SJSA1 (cell line): ENCODE measurements around the gene COL4A2. TPM values are rescaled to one million over a fixed set of nuclear protein-coding genes. Genes with fewer than 3 reads are reported as not detected.
"Not testable (repeated sequence)": the region's sequence is repeated elsewhere in the genome, so short reads cannot be mapped to it uniquely, and the experiment has no call there.

Experiments
- DNase-seq, 2 experiments: peaks; one replicate each; pipeline ENCODE4 v3.0.0-alpha.2; 2015 to 2020; ENCODE audit warnings: low spot score in 2 of 2, low read depth in 1 of 2
- H3K27ac ChIP-seq: fragments of 250-450 bp; sonication (Bioruptor Pico); 2 replicates; pipeline ENCODE4 v1.5.1; 2020; ENCODE audit warnings: mild to moderate bottlenecking, moderate library complexity
- H3K27me3 ChIP-seq: fragments of 250-450 bp; sonication (Bioruptor Pico); replicated peaks from 2 replicates; pipeline ENCODE4 v1.5.1; 2020; ENCODE audit warnings: mild to moderate bottlenecking, moderate library complexity
- H3K36me3 ChIP-seq: fragments of 250-450 bp; sonication (Bioruptor Pico); 2 replicates; pipeline ENCODE4 v1.5.1; 2020; ENCODE audit warnings: mild to moderate bottlenecking
- H3K4me1 ChIP-seq: fragments of 250-450 bp; sonication (Bioruptor Pico); replicated peaks from 2 replicates; pipeline ENCODE4 v1.6.1; 2021; ENCODE audit warnings: mild to moderate bottlenecking
- H3K4me3 ChIP-seq: fragments of 250-450 bp; sonication (Bioruptor Pico); 2 replicates; pipeline ENCODE4 v1.5.1; 2020; ENCODE audit warnings: mild to moderate bottlenecking
- H3K9me3 ChIP-seq: fragments of 250-450 bp; sonication (Bioruptor Pico); replicated peaks from 2 replicates; pipeline ENCODE4 v1.5.1; 2020; ENCODE audit warnings: mild to moderate bottlenecking
- total RNA-seq: library from RNA; depleted of rRNA; stranded (reverse); fragments of >200 nt; shearing (Covaris generic); gene quantifications from 2 replicates; pipeline ENCODE4 v1.2.3, GENCODE V29; 2014

COL4A2 gene
- total RNA-seq, 1 experiment from 2014 or later, result 741 TPM

GRCh38 chr13:110477706-110478245, 170.7 kb downstream of the COL4A2 start:
- Histone ChIP-seq H3K27me3 (peaks cover 2% of the 10 kb centered on the region; the same call in 1 of the 2 replicates), H3K4me3 (no peak overlapping the region), H3K9me3 (no peaks in the 10 kb centered on the region), H3K36me3 (peaks cover 69% of the 10 kb centered on the region), H3K27ac (no peak overlapping the region), H3K4me1 (no peaks in the 10 kb centered on the region)
- no peak for DNase-seq

DNA sequence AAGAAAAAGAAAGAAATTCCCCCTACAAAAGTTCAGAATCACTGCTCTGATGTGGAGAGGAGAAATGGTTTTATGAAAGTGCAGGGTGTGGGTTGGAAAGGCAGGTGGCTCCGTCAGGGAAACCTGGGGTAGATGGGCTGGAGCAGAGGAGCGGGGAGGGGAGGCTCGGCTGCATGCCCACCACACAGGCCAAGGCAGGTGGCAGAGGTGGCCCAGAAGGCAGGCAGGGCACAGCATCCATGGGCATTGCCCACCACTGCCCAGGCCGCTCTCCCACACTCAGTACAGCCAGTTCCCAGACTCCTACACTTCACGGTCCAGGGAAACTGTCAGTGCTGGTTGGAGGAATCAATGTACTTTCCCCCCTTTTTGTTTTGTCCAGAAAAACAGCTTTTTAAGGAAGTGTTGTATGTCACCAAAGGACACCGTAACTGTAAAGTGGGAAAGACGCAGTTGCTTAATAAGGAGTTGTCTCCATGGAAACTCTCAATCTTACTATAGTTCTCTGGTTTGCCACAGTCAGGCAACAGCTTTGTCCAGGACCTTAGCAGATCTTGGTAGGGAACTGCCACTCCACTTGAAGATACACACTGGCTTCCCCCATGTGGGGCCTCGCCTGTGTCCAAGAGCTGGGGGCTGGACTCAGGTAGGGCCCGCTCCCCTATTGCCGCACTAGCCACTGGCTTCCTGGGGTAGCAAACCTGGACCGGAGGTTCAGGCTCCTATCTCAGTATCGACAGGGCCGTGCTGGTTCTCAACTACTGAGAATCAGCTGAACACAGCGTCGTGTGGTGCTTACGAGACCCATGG, 171.5 kb downstream of the COL4A2 start:
- DNase-seq, result no peak
- Histone ChIP-seq H3K36me3 (peaks cover 66% of the 10 kb centered on the region), H3K4me3 (no peak overlapping the region), H3K27me3 (peaks cover 2% of the 10 kb centered on the region; the same call in 1 of the 2 replicates), H3K4me1 (no peaks in the 10 kb centered on the region), H3K9me3 (no peaks in the 10 kb centered on the region), H3K27ac (no peak overlapping the region)

GRCh38 chr13:110479215-110479545, 172.1 kb downstream of the COL4A2 start:
- Histone ChIP-seq H3K27me3 (peaks cover 2% of the 10 kb centered on the region; the same call in 1 of the 2 replicates), H3K4me3 (no peak overlapping the region), H3K27ac (no peak overlapping the region), H3K36me3 (peaks cover 63% of the 10 kb centered on the region), H3K4me1 (no peaks in the 10 kb centered on the region), H3K9me3 (no peaks in the 10 kb centered on the region)
- no peak for DNase-seq

GRCh38 chr13:110479648-110480047, 172.6 kb downstream of the COL4A2 start:
- H3K36me3 ChIP-seq, result peaks cover 65% of the 10 kb centered on the region

DNA sequence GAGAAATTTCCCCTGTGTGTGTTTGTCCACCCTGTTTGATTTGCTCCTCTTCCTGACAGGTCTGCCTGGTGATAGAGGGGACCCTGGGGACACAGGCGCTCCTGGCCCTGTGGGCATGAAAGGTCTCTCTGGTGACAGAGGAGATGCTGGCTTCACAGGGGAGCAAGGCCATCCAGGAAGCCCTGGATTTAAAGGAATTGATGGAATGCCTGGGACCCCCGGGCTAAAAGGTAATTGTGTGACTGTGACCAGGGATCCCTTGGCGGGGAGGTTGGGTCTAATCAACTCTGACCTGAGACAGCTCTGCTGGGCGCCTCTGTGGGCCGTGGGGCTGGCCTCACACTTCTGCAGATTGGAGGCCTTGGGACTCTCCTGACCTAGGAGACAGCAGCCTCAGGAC, 173.1 kb downstream of the COL4A2 start:
- no peaks in the 10 kb centered on the region for H3K9me3 ChIP-seq
- H3K4me3 ChIP-seq, result no peak overlapping the region
- H3K4me1 ChIP-seq, result peaks cover 8% of the 10 kb centered on the region
- no peak overlapping the region for H3K27ac ChIP-seq
- H3K36me3 ChIP-seq, result peaks cover 67% of the 10 kb centered on the region
- no peak for DNase-seq
- H3K27me3 ChIP-seq, result peaks cover 2% of the 10 kb centered on the region; the same call in 1 of the 2 replicates

More at GRCh38 chr13:110479648-110480047, 172.6 kb downstream of the COL4A2 start:
- H3K4me1 ChIP-seq, result peaks cover 3% of the 10 kb centered on the region; the same call in 1 of the 2 replicates
- H3K4me3 ChIP-seq, result no peak overlapping the region
- no peak for DNase-seq
- peaks cover 2% of the 10 kb centered on the region; the same call in 1 of the 2 replicates for H3K27me3 ChIP-seq
- no peaks in the 10 kb centered on the region for H3K9me3 ChIP-seq
- no peak overlapping the region for H3K27ac ChIP-seq

- Histone ChIP-seq H3K27ac (no peak overlapping the region), H3K9me3 (no peaks in the 10 kb centered on the region), H3K36me3 (peaks cover 67% of the 10 kb centered on the region), H3K4me1 (peaks cover 35% of the 10 kb centered on the region), H3K4me3 (no peak overlapping the region), H3K27me3 (peaks cover 2% of the 10 kb centered on the region; the same call in 1 of the 2 replicates)
- DNase-seq, result no peak
Observed at GRCh38 chr13:110483386-110483968, 176.4 kb downstream of the COL4A2 start.

GRCh38 chr13:110484290-110485048, 177.4 kb downstream of the COL4A2 start:
- peaks cover 35% of the 10 kb centered on the region for H3K4me1 ChIP-seq
- no peak overlapping the region for H3K27ac ChIP-seq
- no peak for DNase-seq
- peaks cover 2% of the 10 kb centered on the region; the same call in 1 of the 2 replicates for H3K27me3 ChIP-seq
- H3K9me3 ChIP-seq, result no peaks in the 10 kb centered on the region
- no peak overlapping the region for H3K4me3 ChIP-seq
- H3K36me3 ChIP-seq, result peaks cover 68% of the 10 kb centered on the region

DNA sequence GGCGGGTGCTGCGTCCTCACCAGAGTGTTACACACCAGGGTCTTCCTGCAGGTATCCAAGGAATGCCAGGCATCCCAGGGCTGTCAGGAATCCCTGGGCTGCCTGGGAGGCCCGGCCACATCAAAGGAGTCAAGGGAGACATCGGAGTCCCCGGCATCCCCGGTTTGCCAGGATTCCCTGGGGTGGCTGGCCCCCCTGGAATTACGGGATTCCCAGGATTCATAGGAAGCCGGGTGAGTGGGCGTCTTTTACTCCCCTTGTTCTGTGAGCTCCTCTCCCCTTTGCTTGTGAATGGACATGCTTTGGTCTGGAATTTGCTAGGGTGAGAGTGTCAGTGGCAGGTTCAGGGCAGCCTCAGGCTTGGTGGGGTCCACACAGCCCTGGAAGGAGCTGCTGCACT, 178.5 kb downstream of the COL4A2 start:
- peak overlapping the region; percentile 36 for H3K27ac ChIP-seq
- peaks cover 35% of the 10 kb centered on the region for H3K4me1 ChIP-seq
- peaks cover 2% of the 10 kb centered on the region; the same call in 1 of the 2 replicates for H3K27me3 ChIP-seq
- peak; percentile 99 to 100 for DNase-seq
- no peak overlapping the region for H3K4me3 ChIP-seq
- H3K9me3 ChIP-seq, result no peaks in the 10 kb centered on the region
- peaks cover 59% of the 10 kb centered on the region for H3K36me3 ChIP-seq

DNA sequence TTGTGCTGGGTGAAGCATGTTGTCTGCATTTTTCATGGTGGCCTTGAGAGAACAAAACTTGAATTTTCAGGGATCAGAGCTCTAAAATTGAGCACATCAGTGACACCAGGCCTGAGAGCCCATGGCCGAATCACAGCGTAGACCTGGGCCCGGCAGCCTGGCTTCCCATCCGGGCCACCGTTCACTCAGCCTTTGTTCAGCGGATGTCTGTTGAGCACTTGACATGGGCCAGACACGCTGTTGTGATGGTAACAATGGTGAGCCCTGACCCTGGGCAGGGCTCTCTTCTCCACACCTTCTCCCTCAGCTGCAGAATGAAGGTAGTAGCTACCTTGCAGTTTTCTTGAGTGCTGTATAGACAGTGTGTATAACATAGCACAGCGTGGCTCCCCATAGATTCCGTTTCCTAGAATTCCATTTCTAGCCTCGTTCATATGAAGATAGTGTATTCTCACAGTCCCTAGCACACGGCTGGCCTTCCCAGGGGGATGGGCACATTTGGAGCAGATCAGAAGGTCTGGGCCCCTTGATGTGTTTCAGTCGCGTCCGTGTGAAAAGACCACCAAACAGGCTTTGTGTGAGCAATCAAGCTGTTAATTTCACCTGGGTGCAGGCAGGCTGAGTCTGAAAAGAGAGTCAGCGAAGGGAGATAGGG, 179.1 kb downstream of the COL4A2 start:
- H3K4me3 ChIP-seq, result no peak overlapping the region

DNA sequence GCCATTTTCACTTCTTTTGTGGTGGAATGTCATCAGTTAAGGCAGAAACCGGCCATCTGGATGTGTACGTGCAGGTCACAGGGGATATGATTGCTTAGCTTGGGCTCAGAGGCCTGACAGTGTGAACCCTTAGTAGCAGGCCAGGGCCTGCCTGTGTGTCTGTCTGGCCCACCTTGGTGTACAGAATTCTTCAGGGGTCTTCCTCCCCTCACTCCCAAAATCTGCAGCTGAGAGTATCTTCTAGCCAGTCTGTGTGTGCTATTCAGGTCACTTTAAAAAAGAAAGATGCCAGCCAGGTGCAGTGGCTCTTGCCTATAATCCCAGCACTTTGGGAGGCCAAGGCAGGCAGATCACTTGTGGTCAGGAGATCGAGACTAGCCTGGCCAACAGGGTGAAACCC, 179.8 kb downstream of the COL4A2 start:
- peaks cover 70% of the 10 kb centered on the region for H3K36me3 ChIP-seq
- peak in 1 of 2 experiments; percentile 57 for DNase-seq
- H3K27ac ChIP-seq, result peak overlapping the region; percentile 46
- not testable (repeated sequence) for H3K27me3 ChIP-seq, H3K9me3 ChIP-seq, H3K4me3 ChIP-seq
- H3K4me1 ChIP-seq, result peaks cover 35% of the 10 kb centered on the region

More for the DNA sequence above, 179.1 kb downstream of the COL4A2 start:
- H3K27me3 ChIP-seq, result peaks cover 2% of the 10 kb centered on the region; the same call in 1 of the 2 replicates
- peaks cover 35% of the 10 kb centered on the region for H3K4me1 ChIP-seq
- H3K27ac ChIP-seq, result peak overlapping the region; percentile 36
- no peaks in the 10 kb centered on the region for H3K9me3 ChIP-seq
- DNase-seq, result peak in 1 of 2 experiments; percentile 58
- peaks cover 64% of the 10 kb centered on the region for H3K36me3 ChIP-seq

GRCh38 chr13:110490009-110490770, 183.1 kb downstream of the COL4A2 start:
- Histone ChIP-seq H3K4me1 (peaks cover 27% of the 10 kb centered on the region), H3K27ac (no peak overlapping the region), H3K4me3 (no peak overlapping the region), H3K27me3 (no peaks in the 10 kb centered on the region), H3K36me3 (peaks cover 66% of the 10 kb centered on the region), H3K9me3 (no peaks in the 10 kb centered on the region)
- no peak for DNase-seq

DNA sequence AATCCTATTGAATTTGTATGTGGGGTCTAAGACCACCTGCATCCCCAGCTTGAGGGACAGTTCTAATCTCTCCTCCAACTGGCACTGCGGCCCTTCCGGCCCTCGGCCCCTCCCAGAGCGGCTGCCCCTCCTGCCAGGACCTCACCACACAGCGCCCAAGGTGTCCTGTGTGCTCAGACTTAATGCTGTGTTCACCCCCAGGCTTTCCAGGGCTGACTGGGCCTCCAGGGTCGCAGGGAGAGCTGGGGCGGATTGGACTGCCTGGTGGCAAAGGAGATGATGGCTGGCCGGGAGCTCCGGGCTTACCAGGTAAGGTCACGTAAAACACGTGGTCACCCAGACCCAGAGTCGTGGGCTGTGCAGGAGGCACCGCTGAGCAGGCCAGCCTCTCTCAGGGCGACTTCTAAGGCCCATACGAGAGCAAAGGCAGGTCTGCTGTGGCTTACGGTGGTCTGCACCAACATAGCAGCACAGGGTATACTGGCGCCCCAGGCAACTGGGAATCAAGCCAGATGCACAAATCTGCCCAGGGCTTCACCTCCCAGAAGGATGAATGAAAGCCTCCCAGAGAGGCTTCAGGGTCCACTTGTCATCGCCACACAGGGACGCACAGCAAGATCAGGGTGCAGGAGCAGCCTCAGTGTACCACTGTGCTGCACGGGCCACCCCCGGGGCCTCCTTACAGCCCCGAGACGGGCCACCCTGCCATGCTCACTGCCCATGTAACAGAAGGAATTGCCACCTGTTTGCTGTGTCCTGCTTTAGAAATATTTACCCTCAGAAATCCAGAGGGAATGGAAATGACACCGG, 185.0 kb downstream of the COL4A2 start:
- Histone ChIP-seq H3K4me1 (peaks cover 8% of the 10 kb centered on the region), H3K4me3 (no peak overlapping the region), H3K27ac (no peak overlapping the region), H3K27me3 (no peaks in the 10 kb centered on the region), H3K9me3 (no peaks in the 10 kb centered on the region), H3K36me3 (peaks cover 69% of the 10 kb centered on the region)
- DNase-seq, result no peak
